ENCODE data around the gene SMG1. TPM values are rescaled to one million over a fixed set of nuclear protein-coding genes. Genes with fewer than 3 reads are reported as not detected.
A peak's percentile ranks its signal among the peaks of the same experiment; 100 is the strongest.

The SMG1 gene
- total and polyA plus RNA-seq, 2 of the 13 experiments (the other 11 are each of a cell fraction or from before 2014, with no cell fraction given): 48.7 to 53.7 TPM

- TF ChIP-seq THAP9 (CRISPR knock-in tag; IDR thresholded peaks at IDR 0.05; ENCODE audit: borderline replicate concordance) (no peak), DMAP1 (CRISPR knock-in tag; IDR thresholded peaks at IDR 0.05) (no peak), ZNF446 (CRISPR knock-in tag; IDR thresholded peaks at IDR 0.05) (no peak), ZNF639 (CRISPR knock-in tag; conservative IDR thresholded peaks at IDR 0.05) (no peak; the same call in 1 of the 2 replicates), REXO4 (CRISPR knock-in tag; IDR thresholded peaks at IDR 0.05; ENCODE audit: borderline replicate concordance) (no peak), NAIF1 (CRISPR knock-in tag; IDR thresholded peaks at IDR 0.05; ENCODE audit: borderline replicate concordance) (no peak), ZXDC (CRISPR knock-in tag; IDR thresholded peaks at IDR 0.05) (no peak), HNF1B (CRISPR knock-in tag; IDR thresholded peaks at IDR 0.05) (0 out of 2 replicates have a peak, but pooled peaks have one; percentile 22), FOXK1 (CRISPR knock-in tag; IDR thresholded peaks at IDR 0.05; ENCODE audit: borderline replicate concordance, low read depth) (no peak), ETS1 (CRISPR knock-in tag; IDR thresholded peaks at IDR 0.05) (no peak), SRY (CRISPR knock-in tag; IDR thresholded peaks at IDR 0.05) (no peak), ZNF367 (CRISPR knock-in tag; IDR thresholded peaks at IDR 0.05; ENCODE audit: borderline replicate concordance) (no peak), PHF20 (CRISPR knock-in tag; IDR thresholded peaks at IDR 0.05) (no peak), GABPB1 (CRISPR knock-in tag; IDR thresholded peaks at IDR 0.05) (no peak; the same call in 1 of the 2 replicates), ZNF605 (CRISPR knock-in tag; IDR thresholded peaks at IDR 0.05) (peak; percentile 81; the same call in 1 of the 2 replicates), PRMT3 (CRISPR knock-in tag; IDR thresholded peaks at IDR 0.05; ENCODE audit: borderline replicate concordance, low read depth) (no peak), NFKBIZ (CRISPR knock-in tag; IDR thresholded peaks at IDR 0.05) (0 out of 2 replicates have a peak, but pooled peaks have one; percentile 27), ZNF607 (CRISPR knock-in tag; IDR thresholded peaks at IDR 0.05; ENCODE audit: borderline replicate concordance) (peak; percentile 39; the same call in 1 of the 2 replicates), KLF13 (CRISPR knock-in tag; IDR thresholded peaks at IDR 0.05) (no peak), NFE2L1 (CRISPR knock-in tag; IDR thresholded peaks at IDR 0.05; ENCODE audit: borderline replicate concordance) (no peak)
These were observed 137.2 kb downstream of the SMG1 start (continued) for GRCh38 chr16:18788828-18789514.
